ENCODE measurements around the gene RBM8A.

RBM8A gene

GRCh38 chr1:145967288-145967687 is 40.0 kb upstream of the RBM8A start:
- no CpG with 5 or more reads among the region's 2 CpGs for WGBS (ENCODE audit: extremely low coverage, insufficient coverage, low lambda C conversion rate)
- Histone ChIP-seq H3K27ac (ENCODE audit: low read depth, low read length) (no peak overlapping the region), H2AK5ac (ENCODE audit: low read length) (no peak overlapping the region)

DNA sequence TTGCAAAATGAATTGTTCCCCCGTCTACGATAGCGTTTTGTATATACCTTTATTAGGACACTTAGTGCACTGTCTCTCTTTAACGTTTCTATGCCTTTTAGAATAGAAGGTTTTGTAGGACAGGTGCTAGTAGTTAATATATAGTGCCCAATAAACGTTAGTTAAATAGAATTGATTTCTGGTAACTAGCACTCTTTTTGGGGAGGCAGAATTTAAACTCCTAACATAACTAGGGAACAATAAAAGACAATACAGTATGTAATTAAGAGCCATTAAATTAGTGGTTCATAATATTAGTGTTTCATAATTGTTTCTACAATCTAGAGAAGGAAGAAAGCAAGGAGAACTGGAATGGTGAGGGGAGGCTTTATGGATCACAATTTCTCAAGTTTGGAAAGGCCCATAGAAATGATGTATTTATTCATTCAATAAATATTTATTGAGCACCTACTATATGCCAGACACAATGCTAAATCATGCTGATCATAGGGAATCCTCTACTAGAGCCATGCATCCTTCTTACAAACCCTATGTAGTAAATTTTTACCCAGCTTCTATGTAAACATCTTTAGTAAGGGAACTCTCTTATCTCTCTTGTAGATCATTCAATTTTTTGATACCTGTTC is 37.9 kb upstream of the RBM8A start:
- Histone ChIP-seq H3K27me3 (ENCODE audit: insufficient read depth, low read length, poor library complexity) (peaks cover 6% of the 10 kb centered on the region), H3K36me3 (ENCODE audit: control insufficient read depth, insufficient read depth, low read length) (no peaks in the 10 kb centered on the region), H3K9ac (ENCODE audit: low read length) (peak overlapping the region; percentile 78), H3K56ac (ENCODE audit: low read length) (peak overlapping the region; percentile 84), H3K79me2 (ENCODE audit: control insufficient read depth, insufficient read depth, low read length) (no peaks in the 10 kb centered on the region), H2AK5ac (ENCODE audit: low read length) (no peak overlapping the region), H3K23ac (ENCODE audit: low read length) (no peak overlapping the region), H2BK120ac (ENCODE audit: low read depth, low read length) (no peak overlapping the region), H3K4me3 (ENCODE audit: low read length) (peak overlapping the region; percentile 61), H3K27ac (ENCODE audit: low read depth, low read length) (no peak overlapping the region), H3K4me1 (ENCODE audit: control insufficient read depth, low read depth, low read length) (peaks cover 12% of the 10 kb centered on the region), H3K4ac (ENCODE audit: low read depth, low read length) (no peak overlapping the region), H3K4me2 (ENCODE audit: low read length) (peak overlapping the region; percentile 72), H4K5ac (ENCODE audit: low read length) (no peak overlapping the region), H3K18ac (ENCODE audit: low read length) (no peak overlapping the region), H2BK15ac (replicated peaks; ENCODE audit: low read depth) (no peak overlapping the region), H4K8ac (ENCODE audit: low read depth, low read length) (no peak overlapping the region), H2BK5ac (ENCODE audit: low read length) (no peak overlapping the region), H3K79me1 (ENCODE audit: low read length) (no peaks in the 10 kb centered on the region)
- DNase-seq = no peak
- WGBS (ENCODE audit: extremely low coverage, insufficient coverage, low lambda C conversion rate) = no CpG with 5 or more reads among the region's 5 CpGs

More at GRCh38 chr1:145967288-145967687, 40.0 kb upstream of the RBM8A start:
- Histone ChIP-seq H2BK120ac (ENCODE audit: low read depth, low read length) (no peak overlapping the region), H3K56ac (ENCODE audit: low read length) (no peak overlapping the region), H3K9ac (ENCODE audit: low read length) (no peak overlapping the region), H3K79me1 (ENCODE audit: low read length) (no peaks in the 10 kb centered on the region), H3K4me2 (ENCODE audit: low read length) (no peak overlapping the region), H4K8ac (ENCODE audit: low read depth, low read length) (no peak overlapping the region), H3K79me2 (ENCODE audit: control insufficient read depth, insufficient read depth, low read length) (no peaks in the 10 kb centered on the region), H3K27me3 (ENCODE audit: insufficient read depth, low read length, poor library complexity) (peaks cover 6% of the 10 kb centered on the region), H3K36me3 (ENCODE audit: control insufficient read depth, insufficient read depth, low read length) (no peaks in the 10 kb centered on the region), H3K4ac (ENCODE audit: low read depth, low read length) (no peak overlapping the region), H3K23ac (ENCODE audit: low read length) (no peak overlapping the region), H4K5ac (ENCODE audit: low read length) (no peak overlapping the region), H3K18ac (ENCODE audit: low read length) (no peak overlapping the region), H2BK15ac (replicated peaks; ENCODE audit: low read depth) (no peak overlapping the region), H2BK5ac (ENCODE audit: low read length) (no peak overlapping the region), H3K4me1 (ENCODE audit: control insufficient read depth, low read depth, low read length) (peaks cover 11% of the 10 kb centered on the region), H3K4me3 (ENCODE audit: low read length) (no peak overlapping the region)
- no peak for DNase-seq

DNA sequence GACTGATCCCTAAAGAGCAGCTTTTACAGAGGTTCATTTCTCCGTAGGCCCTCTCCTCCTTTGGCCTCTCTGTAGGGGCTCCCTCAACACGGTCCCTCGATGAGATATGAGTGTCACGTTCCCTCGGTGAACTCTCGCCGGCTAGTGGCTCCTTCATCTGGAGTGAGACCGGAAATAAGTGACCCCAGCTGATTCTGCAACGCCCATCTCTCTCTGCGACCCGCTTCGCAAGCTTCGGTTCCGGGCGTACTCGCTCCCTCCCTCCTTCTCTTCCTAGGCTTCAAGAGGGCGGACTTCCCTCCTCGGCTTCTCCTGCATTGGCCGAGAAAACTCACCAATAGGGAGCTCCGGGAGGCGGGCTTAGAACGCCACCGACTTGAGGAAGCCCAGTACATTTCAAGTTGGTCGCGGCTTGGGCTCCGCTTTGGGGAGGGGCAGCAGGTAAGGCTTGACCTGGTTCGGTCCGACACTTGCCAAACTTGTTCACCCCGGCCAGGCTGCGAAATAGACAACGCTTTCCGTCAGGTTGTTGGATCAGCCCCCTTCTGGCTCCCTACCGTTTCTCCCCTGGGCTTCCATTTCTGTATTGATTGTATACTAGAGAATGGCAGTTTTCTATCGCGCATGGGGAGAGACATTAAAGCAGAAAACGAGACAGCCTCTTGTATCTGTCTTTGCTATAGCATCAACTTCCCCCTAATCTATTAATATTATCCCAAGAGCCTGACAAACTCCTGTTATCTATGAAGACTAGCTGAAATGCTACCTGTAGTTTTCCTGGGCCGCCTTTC is 37.2 kb upstream of the RBM8A start, which contains the start of the genes ANKRD34A and POLR3GL:
TSS of gene ANKRD34A (minus strand) at position 248 of the 791 bp plus-strand sequence. CDS start 2,816 bp downstream, outside the sequence.
TSS of gene POLR3GL (plus strand) at position 363 of the 791 bp plus-strand sequence. CDS start 10,176 bp downstream, outside the sequence.
- H3K4me1 ChIP-seq (ENCODE audit: control insufficient read depth, low read depth, low read length) = peaks cover 18% of the 10 kb centered on the region
- H2BK15ac ChIP-seq (replicated peaks; ENCODE audit: low read depth) = no peak within 1 kb of the TSS
- no peak within 1 kb of the TSS for H4K8ac ChIP-seq (ENCODE audit: low read depth, low read length)
- H3K27me3 ChIP-seq (ENCODE audit: insufficient read depth, low read length, poor library complexity) = peaks cover 6% of the 10 kb centered on the region
- no peaks in the 10 kb centered on the region for H3K36me3 ChIP-seq (ENCODE audit: control insufficient read depth, insufficient read depth, low read length)
- H2AK5ac ChIP-seq (ENCODE audit: low read length) = no peak within 1 kb of the TSS
- peak within 1 kb of the TSS; percentile 72 for H3K4me2 ChIP-seq (ENCODE audit: low read length)
- H3K4ac ChIP-seq (ENCODE audit: low read depth, low read length) = peak within 1 kb of the TSS; percentile 66
- no peaks in the 10 kb centered on the region for H3K79me2 ChIP-seq (ENCODE audit: control insufficient read depth, insufficient read depth, low read length)
- H2BK5ac ChIP-seq (ENCODE audit: low read length) = no peak within 1 kb of the TSS
- H3K23ac ChIP-seq (ENCODE audit: low read length) = no peak within 1 kb of the TSS
- peak within 1 kb of the TSS; percentile 52 for H3K27ac ChIP-seq (ENCODE audit: low read depth, low read length)
- no peak within 1 kb of the TSS for H2BK120ac ChIP-seq (ENCODE audit: low read depth, low read length)
- H4K5ac ChIP-seq (ENCODE audit: low read length) = peak within 1 kb of the TSS; percentile 33
- H3K9ac ChIP-seq (ENCODE audit: low read length) = peak within 1 kb of the TSS; percentile 78
- DNase-seq = peak; percentile 99
- peak within 1 kb of the TSS; percentile 84 for H3K56ac ChIP-seq (ENCODE audit: low read length)
- H3K18ac ChIP-seq (ENCODE audit: low read length) = peak within 1 kb of the TSS; percentile 82
- WGBS (ENCODE audit: extremely low coverage, insufficient coverage, low lambda C conversion rate) = no CpG with 5 or more reads among the region's 37 CpGs
- H3K79me1 ChIP-seq (ENCODE audit: low read length) = no peaks in the 10 kb centered on the region
- H3K4me3 ChIP-seq (ENCODE audit: low read length) = peak within 1 kb of the TSS; percentile 61

DNA sequence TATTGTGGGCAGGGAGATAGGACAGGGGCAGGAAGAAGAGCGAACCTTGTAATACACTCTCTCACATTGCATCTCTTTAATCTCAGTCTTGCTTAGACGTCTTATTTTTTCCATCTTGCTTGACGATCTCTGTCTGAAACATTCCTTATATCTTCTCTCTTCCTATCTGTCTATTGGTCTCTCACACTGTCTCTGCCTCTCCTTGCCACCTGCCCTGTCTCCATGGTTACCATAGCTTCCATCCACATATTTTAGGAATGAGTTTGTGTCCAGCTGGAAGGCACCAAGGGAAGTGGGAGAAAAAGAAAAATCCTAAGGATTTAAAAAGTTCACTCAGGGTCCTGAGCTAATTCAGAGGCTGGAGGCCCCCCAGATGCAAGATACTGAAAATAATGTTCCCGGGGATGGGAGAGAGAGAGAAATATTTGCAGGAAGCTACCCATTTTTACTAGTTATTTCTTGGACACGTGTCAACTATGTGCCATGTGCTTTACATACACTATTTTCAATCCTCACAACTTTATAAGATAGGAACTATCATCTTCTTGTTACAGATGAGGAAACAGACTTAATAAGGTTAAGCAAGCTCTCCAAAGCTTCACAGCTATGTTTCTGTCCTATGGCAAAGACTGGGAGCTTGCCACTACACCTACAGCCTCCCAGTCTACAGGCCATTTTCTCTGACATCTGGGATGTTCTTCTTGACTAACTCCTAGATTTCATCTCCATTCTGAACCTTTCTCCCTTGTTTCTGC is 36.2 kb upstream of the RBM8A start:
- Histone ChIP-seq H3K36me3 (ENCODE audit: control insufficient read depth, insufficient read depth, low read length) (no peaks in the 10 kb centered on the region), H3K18ac (ENCODE audit: low read length) (peak overlapping the region; percentile 82), H3K4me1 (ENCODE audit: control insufficient read depth, low read depth, low read length) (peaks cover 18% of the 10 kb centered on the region), H4K8ac (ENCODE audit: low read depth, low read length) (no peak overlapping the region), H2BK5ac (ENCODE audit: low read length) (no peak overlapping the region), H3K4me3 (ENCODE audit: low read length) (no peak overlapping the region), H3K79me2 (ENCODE audit: control insufficient read depth, insufficient read depth, low read length) (no peaks in the 10 kb centered on the region), H3K56ac (ENCODE audit: low read length) (peak overlapping the region; percentile 79), H2AK5ac (ENCODE audit: low read length) (no peak overlapping the region), H3K4me2 (ENCODE audit: low read length) (peak overlapping the region; percentile 64), H3K79me1 (ENCODE audit: low read length) (no peaks in the 10 kb centered on the region), H3K27me3 (ENCODE audit: insufficient read depth, low read length, poor library complexity) (peaks cover 8% of the 10 kb centered on the region), H2BK120ac (ENCODE audit: low read depth, low read length) (no peak overlapping the region), H3K23ac (ENCODE audit: low read length) (no peak overlapping the region), H3K9ac (ENCODE audit: low read length) (peak overlapping the region; percentile 75), H2BK15ac (replicated peaks; ENCODE audit: low read depth) (no peak overlapping the region), H4K5ac (ENCODE audit: low read length) (peak overlapping the region; percentile 33), H3K4ac (ENCODE audit: low read depth, low read length) (peak overlapping the region; percentile 66), H3K27ac (ENCODE audit: low read depth, low read length) (peak overlapping the region; percentile 52)
- peak; percentile 54 for DNase-seq
- WGBS (ENCODE audit: extremely low coverage, insufficient coverage, low lambda C conversion rate) = no CpG with 5 or more reads among the region's 5 CpGs

GRCh38 chr1:145962157-145963102 is 35.1 kb upstream of the RBM8A start:
- H3K79me1 ChIP-seq (ENCODE audit: low read length) = no peaks in the 10 kb centered on the region
- H2BK5ac ChIP-seq (ENCODE audit: low read length) = no peak overlapping the region
- H3K4me3 ChIP-seq (ENCODE audit: low read length) = peak overlapping the region; percentile 27
- H2AK5ac ChIP-seq (ENCODE audit: low read length) = peak overlapping the region; percentile 48
- no peak overlapping the region for H3K23ac ChIP-seq (ENCODE audit: low read length)
- WGBS (ENCODE audit: extremely low coverage, insufficient coverage, low lambda C conversion rate) = no CpG with 5 or more reads among the region's 36 CpGs
- no peak overlapping the region for H4K8ac ChIP-seq (ENCODE audit: low read depth, low read length)
- H3K79me2 ChIP-seq (ENCODE audit: control insufficient read depth, insufficient read depth, low read length) = no peaks in the 10 kb centered on the region
- peak overlapping the region; percentile 94 for H3K4me2 ChIP-seq (ENCODE audit: low read length)
- no peak overlapping the region for H3K27ac ChIP-seq (ENCODE audit: low read depth, low read length)
- H3K56ac ChIP-seq (ENCODE audit: low read length) = peak overlapping the region; percentile 88
- no peak overlapping the region for H4K5ac ChIP-seq (ENCODE audit: low read length)
- H2BK15ac ChIP-seq (replicated peaks; ENCODE audit: low read depth) = no peak overlapping the region
- peak overlapping the region; percentile 83 for H3K9ac ChIP-seq (ENCODE audit: low read length)
- no peaks in the 10 kb centered on the region for H3K36me3 ChIP-seq (ENCODE audit: control insufficient read depth, insufficient read depth, low read length)
- no peak overlapping the region for H2BK120ac ChIP-seq (ENCODE audit: low read depth, low read length)
- peaks cover 8% of the 10 kb centered on the region for H3K27me3 ChIP-seq (ENCODE audit: insufficient read depth, low read length, poor library complexity)
- peaks cover 20% of the 10 kb centered on the region for H3K4me1 ChIP-seq (ENCODE audit: control insufficient read depth, low read depth, low read length)
- peak; percentile 25 for DNase-seq
- no peak overlapping the region for H3K4ac ChIP-seq (ENCODE audit: low read depth, low read length)
- peak overlapping the region; percentile 60 for H3K18ac ChIP-seq (ENCODE audit: low read length)
